HepG2 (cell line): Measurements from ENCODE around the gene EIF5. TPM values are rescaled to one million over a fixed set of nuclear protein-coding genes. Genes with fewer than 3 reads are reported as not detected.

Source experiments
- ATAC-seq: fragments of 200-7000 bp; cut with Tn5 transposase; 3 replicates; pipeline ENCODE4 v1.9.1; 2020; ENCODE audit warnings: mild to moderate bottlenecking, moderate library complexity
- BruUV-seq: library from RNA; stranded (reverse); fragments of 400-500 nt; replicated peaks from 2 replicates; lab custom pipeline; 2021; lab: Mats Ljungman, UMichigan
- CTCF ChIA-PET: fragments of 300-600 bp; formaldehyde crosslinking; extraction: SDS; loops from one replicate; lab custom pipeline; 2021; ENCODE audit warnings: low total read pairs, inconsistent platforms, low intra/inter-chr PET ratio; lab: Yijun Ruan, JAX
- POLR2A ChIA-PET: fragments of 350-600 bp; sonication (Branson Sonifier 250); formaldehyde crosslinking; loops from one replicate; lab custom pipeline; 2020; ENCODE audit warnings: antibody characterized with exemption, inconsistent platforms; lab: Yijun Ruan, JAX
- DNase-seq: peaks from one replicate; pipeline ENCODE4 v3.0.0-alpha.2; 2015; ENCODE audit warnings: low spot score
- FAIRE-seq: peaks from 3 replicates; lab custom pipeline; 2011; peaks lifted over from hg19 to GRCh38; lab: Jason Lieb, UNC
- H2AFZ ChIP-seq: one replicate; pipeline ENCODE4 v1.6.1; 2011; ENCODE audit warnings: low read length, inconsistent platforms
- H3K27ac ChIP-seq: fragments of 300-600 bp; 3 replicates; pipeline ENCODE4 v1.8.0; 2011; ENCODE audit warnings: mixed run types, mild to moderate bottlenecking, mixed read lengths, low read length, inconsistent platforms; ENCODE audit not compliant: insufficient read depth; ENCODE audit errors: extremely low read length
- H3K27me3 ChIP-seq, 2 experiments: fragments of 200-600 bp in 1 of 2; 2 replicates in 1 of 2; 3 replicates in 1 of 2; pipeline versions ENCODE4 v1.6.0 to v1.8.0; 2011; ENCODE audit warnings: low read length in 2 of 2, mild to moderate bottlenecking in 2 of 2, moderate library complexity in 2 of 2, inconsistent platforms in 1 of 2; ENCODE audit not compliant: insufficient read depth in 2 of 2, control insufficient read depth in 1 of 2
- H3K36me3 ChIP-seq, 2 experiments: fragments of 200-600 bp in 1 of 2; replicated peaks in 1 of 2; 2 replicates in 1 of 2; 3 replicates in 1 of 2; pipeline versions ENCODE4 v1.5.1 to v1.8.0; 2011; ENCODE audit warnings: low read length in 2 of 2, inconsistent platforms in 1 of 2; ENCODE audit not compliant: insufficient read depth in 2 of 2, control insufficient read depth in 1 of 2
- H3K4me1 ChIP-seq: 2 replicates; pipeline ENCODE4 v1.5.1; 2012; ENCODE audit warnings: low read length, inconsistent platforms; ENCODE audit not compliant: insufficient read depth
- H3K4me2 ChIP-seq: 2 replicates; pipeline ENCODE4 v1.6.0; 2011; ENCODE audit warnings: low read depth, low read length, inconsistent platforms
- H3K4me3 ChIP-seq, 3 experiments: fragments of 200-600 bp in 1 of 3; sonication (generic), shearing (Covaris generic) in 1 of 3; replicated peaks in 1 of 3; 2 replicates each; pipeline ENCODE4 v1.5.1; 2011 to 2016; ENCODE audit warnings: low read length in 3 of 3, inconsistent platforms in 2 of 3, low read depth in 2 of 3, mild to moderate bottlenecking in 2 of 3, control low read depth in 1 of 3, mixed read lengths in 1 of 3; ENCODE audit not compliant: insufficient read depth in 1 of 3
- H3K79me2 ChIP-seq: one replicate; pipeline ENCODE4 v1.6.1; 2011; ENCODE audit warnings: low read length, inconsistent platforms; ENCODE audit not compliant: insufficient read depth
- H3K9ac ChIP-seq: 2 replicates; pipeline ENCODE4 v1.6.0; 2011; ENCODE audit warnings: mild to moderate bottlenecking, low read depth, low read length, inconsistent platforms; ENCODE audit not compliant: insufficient read depth
- H3K9me3 ChIP-seq: 2 replicates; pipeline ENCODE4 v1.5.1; 2012; ENCODE audit warnings: mild to moderate bottlenecking, low read length
- H4K20me1 ChIP-seq: 2 replicates; pipeline ENCODE4 v1.6.0; 2011; ENCODE audit warnings: inconsistent platforms, mild to moderate bottlenecking, low read length, moderate library complexity; ENCODE audit not compliant: insufficient read depth
- CC2D1A ChIP-seq: sonication (generic); formaldehyde crosslinking; IDR thresholded peaks from 2 replicates; pipeline ENCODE4 v1.8.1; 2023; ENCODE audit warnings: mild to moderate bottlenecking, missing genetic modification reagents
- EZH2 ChIP-seq: conservative IDR thresholded peaks from 2 replicates; pipeline ENCODE4 v1.6.1; 2012; ENCODE audit warnings: mild to moderate bottlenecking, low read depth, low read length, moderate library complexity
- JUN ChIP-seq: sonication (generic); formaldehyde crosslinking; IDR thresholded peaks from 2 replicates; pipeline ENCODE4 v1.4.0; 2020; ENCODE audit warnings: mild to moderate bottlenecking, missing genetic modification reagents
- JUND ChIP-seq: sonication (generic); formaldehyde crosslinking; IDR thresholded peaks from 2 replicates; pipeline ENCODE4 v1.8.0; 2022; ENCODE audit warnings: mild to moderate bottlenecking, missing genetic modification reagents
- KMT2A ChIP-seq: sonication (generic); formaldehyde crosslinking; IDR thresholded peaks from 2 replicates; pipeline ENCODE4 v1.4.0; 2020; ENCODE audit warnings: missing genetic modification reagents
- SMC3 ChIP-seq: IDR thresholded peaks from 2 replicates; pipeline ENCODE4 v1.6.1; 2011; ENCODE audit warnings: low read length, improper control_type of control experiment
- ZBTB38 ChIP-seq: sonication (generic); formaldehyde crosslinking; IDR thresholded peaks from 2 replicates; pipeline ENCODE4 v1.5.1; 2020; ENCODE audit warnings: mild to moderate bottlenecking, missing genetic modification reagents
- ZBTB8A ChIP-seq: sonication (generic); formaldehyde crosslinking; IDR thresholded peaks from 2 replicates; pipeline ENCODE4 v1.4.0; 2020; ENCODE audit warnings: mild to moderate bottlenecking, low read depth, missing genetic modification reagents, borderline replicate concordance
- ZNF121 ChIP-seq: sonication (generic); formaldehyde crosslinking; IDR thresholded peaks from 2 replicates; pipeline ENCODE4 v1.5.0; 2020; ENCODE audit warnings: mild to moderate bottlenecking, missing genetic modification reagents
- ZNF256 ChIP-seq: sonication (generic); formaldehyde crosslinking; conservative IDR thresholded peaks from 2 replicates; pipeline ENCODE4 v1.4.0; 2020; ENCODE audit warnings: missing genetic modification reagents
- ZNF382 ChIP-seq: sonication (generic); formaldehyde crosslinking; IDR thresholded peaks from 2 replicates; pipeline ENCODE4 v1.5.0; 2020; ENCODE audit warnings: missing genetic modification reagents, mild to moderate bottlenecking, borderline replicate concordance
- ZNF619 ChIP-seq: sonication (generic); formaldehyde crosslinking; IDR thresholded peaks from 2 replicates; pipeline ENCODE4 v1.4.0; 2020; ENCODE audit warnings: mild to moderate bottlenecking, missing genetic modification reagents
- ZSCAN20 ChIP-seq: sonication (generic); formaldehyde crosslinking; IDR thresholded peaks from 2 replicates; pipeline ENCODE4 v1.4.0; 2020; ENCODE audit warnings: missing genetic modification reagents, mild to moderate bottlenecking, borderline replicate concordance
- ZZZ3 ChIP-seq: sonication (generic); formaldehyde crosslinking; IDR thresholded peaks from 2 replicates; pipeline ENCODE4 v1.4.0; 2020; ENCODE audit warnings: missing genetic modification reagents, mild to moderate bottlenecking, borderline replicate concordance
- WGBS: methylation state at CpG from one replicate; pipeline ENCODE4 v1.1.6; 2017; ENCODE audit warnings: low lambda C conversion rate; 5-methylcytosine and 5-hydroxymethylcytosine counted together
- in situ Hi-C: cut with HindIII; loops from 2 replicates; pipeline ENCODE4 v1.10.0; 2017; ENCODE audit warnings: low pct_unique_long_range_greater_than_20kb; ENCODE audit not compliant: extremely low pct_ligation_motif_present
- intact Hi-C: fragments of 100-400 bp; cut with micrococcal nuclease; formaldehyde crosslinking; loops from one replicate; pipeline ENCODE4 v1.10.0; 2022; ENCODE audit not compliant: unreplicated experiment
- polyA plus RNA-seq, 8 experiments: library from polyadenylated mRNA; depleted of rRNA in 3 of 8; stranded (reverse) in 7 of 8; unstranded in 1 of 8; fragments of >200 nt; fragmentation: Illumina TruSeq in 4 of 8; extraction: Trizol in 4 of 8; gene quantifications; 2 replicates each; pipeline versions ENCODE4 v1.2.1 to v1.2.3, GENCODE V29; 2011 to 2016; ENCODE audit warnings: low read depth in 4 of 8, missing spikeins in 1 of 8, mixed read lengths in 1 of 8; ENCODE audit not compliant: insufficient read depth in 1 of 8
- total RNA-seq, 5 experiments: library from RNA; depleted of rRNA; stranded (reverse); fragments of >200 nt; fragmentation: Illumina TruSeq; extraction: Trizol; gene quantifications; 2 replicates each; pipeline ENCODE4 v1.2.3, GENCODE V29; 2016; ENCODE audit warnings: low read depth in 1 of 5
- TF ChIP-seq, protein P1 (sequence below): sonication (generic); formaldehyde crosslinking; IDR thresholded peaks from 2 replicates; pipeline ENCODE4 v1.4.0; 2020; ENCODE audit warnings: missing genetic modification reagents
- TF ChIP-seq, protein P2 (sequence below): IDR thresholded peaks from 2 replicates; pipeline ENCODE4 v1.6.1; 2012; ENCODE audit warnings: low read depth, low read length, improper control_type of control experiment
- TF ChIP-seq, protein P3 (sequence below): sonication (generic); formaldehyde crosslinking; IDR thresholded peaks from 2 replicates; pipeline ENCODE4 v1.4.0; 2020; ENCODE audit warnings: missing genetic modification reagents

EIF5 gene
- total and polyA plus RNA-seq, 2 of the 13 experiments (the other 11 are each of a cell fraction or from before 2014, with no cell fraction given): 189 to 281 TPM

DNA sequence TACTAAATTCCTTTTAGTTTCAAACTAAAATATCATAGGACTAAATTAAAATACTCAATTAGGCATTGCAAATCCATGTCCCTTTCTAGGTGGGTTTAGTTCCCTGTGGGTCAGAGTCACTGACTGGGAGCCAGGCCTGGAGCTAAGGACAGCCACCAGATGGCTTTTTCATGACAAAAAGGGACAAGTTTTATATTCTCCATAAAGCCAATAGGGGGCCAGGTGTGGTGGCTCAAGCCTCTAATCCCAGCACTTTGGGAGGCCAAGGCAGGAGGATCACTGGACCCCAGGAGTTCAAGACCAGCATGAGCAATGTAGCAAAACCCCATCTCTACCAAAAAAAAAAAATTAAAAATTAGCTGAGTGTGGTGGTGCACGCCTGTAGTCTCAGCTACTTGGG, 35.4 kb upstream of the EIF5 start (continued):
- TF ChIP-seq SMC3: peak; percentile 41; the same call in 1 of the 2 replicates
- no peak for TF ChIP-seq ZNF382 (CRISPR knock-in tag)
- TF ChIP-seq ZSCAN20 (CRISPR knock-in tag): no peak
- no peak for TF ChIP-seq ZZZ3 (CRISPR knock-in tag)
- TF ChIP-seq, protein P1, sequence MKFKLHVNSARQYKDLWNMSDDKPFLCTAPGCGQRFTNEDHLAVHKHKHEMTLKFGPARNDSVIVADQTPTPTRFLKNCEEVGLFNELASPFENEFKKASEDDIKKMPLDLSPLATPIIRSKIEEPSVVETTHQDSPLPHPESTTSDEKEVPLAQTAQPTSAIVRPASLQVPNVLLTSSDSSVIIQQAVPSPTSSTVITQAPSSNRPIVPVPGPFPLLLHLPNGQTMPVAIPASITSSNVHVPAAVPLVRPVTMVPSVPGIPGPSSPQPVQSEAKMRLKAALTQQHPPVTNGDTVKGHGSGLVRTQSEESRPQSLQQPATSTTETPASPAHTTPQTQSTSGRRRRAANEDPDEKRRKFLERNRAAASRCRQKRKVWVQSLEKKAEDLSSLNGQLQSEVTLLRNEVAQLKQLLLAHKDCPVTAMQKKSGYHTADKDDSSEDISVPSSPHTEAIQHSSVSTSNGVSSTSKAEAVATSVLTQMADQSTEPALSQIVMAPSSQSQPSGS (CRISPR knock-in tag): no peak
- TF ChIP-seq JUN (CRISPR knock-in tag): no peak
- TF ChIP-seq, protein P2, sequence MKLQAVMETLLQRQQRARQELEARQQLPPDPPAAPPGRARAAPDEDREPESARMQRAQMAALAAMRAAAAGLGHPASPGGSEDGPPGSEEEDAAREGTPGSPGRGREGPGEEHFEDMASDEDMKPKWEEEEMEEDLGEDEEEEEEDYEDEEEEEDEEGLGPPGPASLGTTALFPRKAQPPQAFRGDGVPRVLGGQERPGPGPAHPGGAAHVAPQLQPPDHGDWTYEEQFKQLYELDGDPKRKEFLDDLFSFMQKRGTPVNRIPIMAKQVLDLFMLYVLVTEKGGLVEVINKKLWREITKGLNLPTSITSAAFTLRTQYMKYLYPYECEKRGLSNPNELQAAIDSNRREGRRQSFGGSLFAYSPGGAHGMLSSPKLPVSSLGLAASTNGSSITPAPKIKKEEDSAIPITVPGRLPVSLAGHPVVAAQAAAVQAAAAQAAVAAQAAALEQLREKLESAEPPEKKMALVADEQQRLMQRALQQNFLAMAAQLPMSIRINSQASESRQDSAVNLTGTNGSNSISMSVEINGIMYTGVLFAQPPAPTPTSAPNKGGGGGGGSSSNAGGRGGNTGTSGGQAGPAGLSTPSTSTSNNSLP: peak; percentile 28; the same call in 1 of the 2 replicates
- TF ChIP-seq, all 625 proteins: peak for 5

DNA sequence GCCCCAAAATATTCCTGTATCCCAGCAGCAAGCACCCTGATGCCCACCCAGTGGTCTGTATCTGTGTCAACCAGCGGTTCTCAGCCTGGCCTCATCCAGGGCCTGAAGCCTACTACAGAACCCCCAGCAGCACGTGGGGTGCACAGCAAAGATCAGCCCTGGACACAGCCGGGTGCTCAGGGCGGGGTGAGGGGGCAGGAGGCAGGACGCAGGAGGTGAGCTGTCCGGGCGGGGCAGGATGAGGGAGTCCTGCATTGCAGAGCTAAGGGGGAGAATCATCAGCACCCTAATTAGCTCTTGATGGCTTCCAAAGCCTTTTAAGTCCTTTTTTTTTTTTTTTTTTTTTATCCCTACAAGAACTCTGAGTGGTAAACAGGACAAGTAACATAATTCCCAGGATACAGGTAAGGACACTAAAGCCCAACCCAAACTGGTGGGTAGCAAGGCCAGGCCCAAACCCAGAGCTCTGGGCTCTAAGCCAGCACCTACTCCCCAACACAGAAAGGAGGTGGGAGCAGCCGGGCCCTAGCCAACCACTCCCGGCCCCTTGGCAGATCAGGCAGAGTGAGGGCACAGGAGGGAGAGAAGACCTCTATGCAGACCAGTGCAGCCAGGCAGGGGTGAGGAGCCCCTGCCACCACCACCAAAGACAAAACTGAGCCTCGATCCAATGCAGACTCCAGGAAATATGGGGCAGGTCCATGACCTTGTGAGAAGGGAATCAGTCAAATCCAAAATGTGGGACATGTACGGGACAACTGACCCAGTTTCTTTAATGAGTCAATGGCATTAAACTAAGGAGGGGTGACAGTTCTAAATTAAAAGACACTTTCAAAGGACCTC, 32.3 kb upstream of the EIF5 start:
- no TSS peak for BruUV-seq
- 42% methylated on average over 10 of the region's 11 CpGs for WGBS
- no peaks in the 10 kb centered on the region for H3K9me3 ChIP-seq
- ATAC-seq: no peak
- H3K4me3 ChIP-seq: no peak overlapping the region
- H3K27ac ChIP-seq: no peak overlapping the region
- H3K4me1 ChIP-seq: no peaks in the 10 kb centered on the region
- intact Hi-C loops: no loop called here
- no peaks in the 10 kb centered on the region for H3K79me2 ChIP-seq
- H4K20me1 ChIP-seq: no peaks in the 10 kb centered on the region
- no peak for DNase-seq
- H2AFZ ChIP-seq: no peak overlapping the region
- CTCF ChIA-PET: no interaction called here
- H3K9ac ChIP-seq: no peak overlapping the region
- peaks cover 0 to 5% of the 10 kb centered on the region in 2 experiments; a peak in 2 of 5 replicates for H3K27me3 ChIP-seq
- no peak overlapping the region for H3K4me2 ChIP-seq
- in situ Hi-C loops: no loop called here
- no peak for FAIRE-seq
- H3K36me3 ChIP-seq: no peaks in the 10 kb centered on the region
- POLR2A ChIA-PET: no interaction called here
- TF ChIP-seq EZH2: no peak
- TF ChIP-seq, protein P3, sequence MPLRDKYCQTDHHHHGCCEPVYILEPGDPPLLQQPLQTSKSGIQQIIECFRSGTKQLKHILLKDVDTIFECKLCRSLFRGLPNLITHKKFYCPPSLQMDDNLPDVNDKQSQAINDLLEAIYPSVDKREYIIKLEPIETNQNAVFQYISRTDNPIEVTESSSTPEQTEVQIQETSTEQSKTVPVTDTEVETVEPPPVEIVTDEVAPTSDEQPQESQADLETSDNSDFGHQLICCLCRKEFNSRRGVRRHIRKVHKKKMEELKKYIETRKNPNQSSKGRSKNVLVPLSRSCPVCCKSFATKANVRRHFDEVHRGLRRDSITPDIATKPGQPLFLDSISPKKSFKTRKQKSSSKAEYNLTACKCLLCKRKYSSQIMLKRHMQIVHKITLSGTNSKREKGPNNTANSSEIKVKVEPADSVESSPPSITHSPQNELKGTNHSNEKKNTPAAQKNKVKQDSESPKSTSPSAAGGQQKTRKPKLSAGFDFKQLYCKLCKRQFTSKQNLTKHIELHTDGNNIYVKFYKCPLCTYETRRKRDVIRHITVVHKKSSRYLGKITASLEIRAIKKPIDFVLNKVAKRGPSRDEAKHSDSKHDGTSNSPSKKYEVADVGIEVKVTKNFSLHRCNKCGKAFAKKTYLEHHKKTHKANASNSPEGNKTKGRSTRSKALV (CRISPR knock-in tag): no peak
- TF ChIP-seq JUND (CRISPR knock-in tag): no peak
- no peak for TF ChIP-seq CC2D1A (CRISPR knock-in tag)
- TF ChIP-seq ZNF121 (CRISPR knock-in tag): no peak
- TF ChIP-seq ZBTB8A (CRISPR knock-in tag): no peak
- no peak for TF ChIP-seq KMT2A (CRISPR knock-in tag)
- no peak for TF ChIP-seq ZNF256 (CRISPR knock-in tag)
- no peak for TF ChIP-seq ZNF619 (CRISPR knock-in tag)
- TF ChIP-seq ZBTB38 (CRISPR knock-in tag): no peak
